CD4-positive, alpha-beta T cell treated with Interleukin-2 at 100 ng/mL for 4 hours (primary cell): Measurements from ENCODE around the gene CD4.
A peak's percentile ranks its signal among the peaks of the same experiment; 100 is the strongest.

Experiments
- DNase-seq: peaks from one replicate; pipeline ENCODE4 v3.0.0-alpha.2; 2020; ENCODE audit warnings: low spot score

The CD4 gene

DNA sequence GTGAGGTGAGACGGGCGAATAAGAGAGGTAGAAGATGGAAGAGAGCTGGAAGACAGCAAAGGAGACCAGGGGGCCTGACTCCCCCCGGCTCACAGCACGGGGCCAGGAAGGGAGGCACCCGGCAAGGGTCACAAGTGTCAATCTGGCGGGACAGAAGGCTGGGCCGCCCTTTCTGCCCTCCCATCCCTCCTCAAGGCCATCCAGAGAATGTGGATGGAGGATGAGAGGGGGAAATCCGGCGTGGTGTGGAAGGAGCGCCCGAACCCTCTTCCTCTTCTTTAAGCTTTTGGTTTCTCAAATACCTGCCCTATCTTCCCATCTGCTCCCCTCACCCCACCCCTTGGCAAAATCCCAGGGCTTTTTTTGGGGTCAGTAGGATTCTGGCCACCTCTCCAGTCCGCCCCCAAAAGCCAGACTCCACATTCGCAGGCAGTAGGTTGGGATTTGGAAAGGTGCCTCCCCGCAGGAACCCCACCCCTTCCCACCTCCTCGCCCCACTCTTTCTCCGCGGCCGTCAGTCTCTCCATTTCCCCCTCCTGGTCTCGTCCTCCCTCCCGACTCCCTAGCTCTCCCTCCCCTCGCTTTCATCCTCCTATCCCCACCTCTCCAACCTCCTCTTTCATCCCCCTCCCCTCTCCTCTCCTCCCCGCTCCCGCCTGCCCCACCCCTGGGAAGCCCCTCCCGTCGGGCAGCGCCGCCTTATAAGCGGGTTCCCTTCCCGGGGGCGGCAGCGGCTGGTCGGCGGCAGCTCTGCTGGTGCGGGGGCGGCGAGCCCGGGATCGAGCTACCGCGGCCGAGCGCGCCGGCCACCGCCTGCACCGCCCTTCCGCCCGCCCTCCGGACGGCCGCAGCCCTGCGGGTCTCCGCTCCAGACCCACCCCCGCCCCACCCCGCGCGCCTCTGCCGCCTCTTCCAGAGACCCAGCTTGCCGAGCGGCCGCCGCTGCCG lies 23.4 kb upstream of the CD4 start, which contains the start of gene PTMS:
Gene PTMS, plus strand, starts transcription at position 730 of the 948 bp plus-strand sequence. CDS start 343 bp downstream, outside the sequence.
- no peak for DNase-seq

DNA sequence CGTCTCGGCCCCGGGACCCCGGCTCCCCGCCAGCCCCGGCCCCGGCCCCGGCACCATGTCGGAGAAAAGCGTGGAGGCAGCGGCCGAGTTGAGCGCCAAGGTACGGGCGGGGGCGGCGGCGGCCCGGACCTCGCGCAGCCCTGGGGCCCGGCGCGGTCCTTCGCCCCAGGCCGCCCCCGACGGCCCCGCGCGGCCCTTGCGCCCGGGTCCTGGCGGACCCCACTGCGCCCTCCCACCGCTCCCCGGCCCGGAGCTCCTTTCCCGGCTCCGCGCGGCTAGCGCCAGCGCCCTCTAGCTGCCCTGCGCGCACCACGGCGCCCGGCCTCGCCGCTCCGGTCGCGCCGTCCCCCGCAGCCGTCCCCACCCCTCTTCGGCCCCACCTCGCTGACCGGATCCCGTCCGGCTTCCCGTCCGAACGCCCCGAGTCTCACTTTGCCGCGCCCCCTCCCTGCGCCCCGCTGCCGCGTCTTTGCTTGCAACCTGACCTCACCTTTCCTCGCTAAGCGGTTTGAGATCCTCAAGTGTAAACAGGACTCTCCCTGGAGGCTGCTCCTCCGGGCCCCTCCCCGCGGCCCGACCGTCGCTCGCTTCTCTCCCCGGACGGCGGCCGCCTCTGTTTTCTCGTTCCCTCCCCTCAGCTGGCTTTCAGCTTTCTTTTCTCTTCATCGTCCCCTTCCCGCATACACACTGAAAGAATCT lies 22.5 kb upstream of the CD4 start:
- peak; percentile 44 for DNase-seq

DNA sequence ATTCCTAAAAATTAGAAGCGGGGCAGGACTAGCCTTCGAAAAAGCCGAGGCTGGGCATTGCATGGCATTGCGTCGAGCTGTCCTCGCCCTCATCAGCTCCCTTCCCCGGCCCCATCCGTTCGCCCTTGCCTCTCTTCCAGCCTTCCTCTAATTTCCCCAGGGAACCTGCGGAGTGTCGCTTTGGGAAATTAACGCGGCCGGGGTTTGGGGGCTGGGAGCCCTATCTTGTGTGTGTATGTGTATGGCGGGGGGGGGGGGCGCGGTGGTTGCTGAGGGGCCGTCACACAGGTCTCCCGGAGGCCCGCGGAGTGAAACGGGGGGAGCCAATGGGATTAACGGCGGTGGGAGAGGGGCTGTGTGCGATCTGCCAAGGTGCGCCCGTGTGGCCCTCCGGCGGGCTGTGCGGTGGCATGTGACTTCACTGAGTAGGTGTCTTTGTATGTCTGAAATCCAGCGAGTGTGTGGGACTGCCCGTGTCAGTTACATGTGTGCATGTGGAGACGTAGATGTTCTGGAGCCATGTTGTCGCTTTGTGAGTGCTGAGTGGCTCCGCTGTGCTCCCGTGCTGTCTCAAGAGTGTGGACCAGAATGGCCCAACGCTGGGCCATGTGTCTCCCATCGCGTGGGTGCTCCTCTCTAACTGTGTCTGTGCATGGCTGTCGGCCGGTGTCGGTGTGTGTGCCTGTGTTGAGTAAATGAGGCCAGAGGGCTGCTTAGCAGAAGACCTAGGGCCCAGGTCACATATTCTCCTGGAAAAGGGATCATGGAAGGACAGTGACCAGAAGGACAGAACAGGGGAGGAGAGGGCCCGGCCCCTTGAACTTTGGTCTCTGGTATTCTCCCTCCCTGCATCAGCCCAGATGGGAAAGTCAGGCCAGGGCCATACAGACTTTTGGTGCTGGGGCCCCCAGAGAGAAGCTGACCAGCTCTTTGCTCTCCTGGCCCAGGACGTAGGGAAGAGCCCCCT lies 21.7 kb upstream of the CD4 start:
- no peak for DNase-seq

DNA sequence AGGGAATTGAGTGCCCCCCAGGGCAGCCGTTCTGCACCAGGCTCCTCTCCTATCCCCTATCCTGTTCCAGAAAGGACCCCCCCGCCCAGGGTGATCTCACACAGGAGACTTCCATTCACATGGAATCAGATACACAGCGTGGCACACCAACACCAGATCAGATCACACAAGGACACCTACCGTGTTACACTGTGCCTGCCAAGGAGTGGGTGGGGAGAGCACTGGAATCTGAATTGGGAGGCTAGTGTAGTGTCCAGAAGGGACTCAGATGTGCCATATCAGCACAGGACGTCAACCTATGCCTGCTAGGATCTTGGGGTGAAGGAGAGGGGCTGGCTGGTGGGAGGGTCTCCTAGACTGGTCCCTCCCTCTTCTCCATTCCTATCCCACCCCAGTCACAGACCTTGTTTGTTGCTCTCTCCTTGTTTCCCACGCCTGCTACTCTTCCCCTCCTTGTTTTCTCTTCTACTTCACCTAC lies 20.9 kb upstream of the CD4 start:
- DNase-seq: no peak

DNA sequence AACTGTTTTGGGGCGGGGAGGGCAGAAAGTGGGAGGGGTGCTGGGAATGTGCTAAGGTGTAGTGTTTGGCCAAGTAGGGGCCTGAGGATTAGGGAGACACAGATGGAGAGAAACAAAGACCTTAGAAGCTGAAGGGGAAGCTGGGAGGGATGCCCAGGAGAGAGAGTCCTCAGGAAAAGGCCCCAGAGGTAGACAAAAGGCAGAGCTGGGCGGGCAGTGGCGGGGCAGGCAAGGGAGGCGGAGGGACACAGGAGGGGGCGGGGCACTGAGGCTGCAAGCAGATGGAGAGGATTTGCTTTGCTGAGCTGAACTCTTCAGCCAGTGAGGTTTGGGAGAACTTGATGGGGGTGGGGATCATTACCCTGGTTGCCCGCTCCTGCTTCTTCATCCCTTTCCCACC lies 20.3 kb upstream of the CD4 start:
- DNase-seq: no peak

DNA sequence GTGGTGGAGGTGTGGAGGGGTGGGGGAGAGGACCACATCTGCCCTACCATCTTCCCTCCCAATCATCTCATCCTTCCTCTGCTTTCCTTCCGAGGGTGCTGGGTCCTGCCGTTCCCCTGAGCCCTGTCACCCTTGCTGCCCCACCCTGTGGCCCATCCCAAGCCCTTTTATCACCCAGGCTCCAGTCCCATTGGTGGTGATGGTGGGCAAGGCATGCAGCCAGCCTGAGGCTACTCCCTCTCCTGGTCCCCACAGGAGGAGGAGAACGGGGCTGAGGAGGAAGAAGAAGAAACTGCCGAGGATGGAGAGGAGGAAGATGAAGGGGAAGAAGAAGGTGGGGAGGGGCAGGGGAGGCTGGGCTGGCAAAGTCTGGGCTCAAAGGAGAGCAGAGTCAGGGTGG lies 19.7 kb upstream of the CD4 start:
- no peak for DNase-seq

DNA sequence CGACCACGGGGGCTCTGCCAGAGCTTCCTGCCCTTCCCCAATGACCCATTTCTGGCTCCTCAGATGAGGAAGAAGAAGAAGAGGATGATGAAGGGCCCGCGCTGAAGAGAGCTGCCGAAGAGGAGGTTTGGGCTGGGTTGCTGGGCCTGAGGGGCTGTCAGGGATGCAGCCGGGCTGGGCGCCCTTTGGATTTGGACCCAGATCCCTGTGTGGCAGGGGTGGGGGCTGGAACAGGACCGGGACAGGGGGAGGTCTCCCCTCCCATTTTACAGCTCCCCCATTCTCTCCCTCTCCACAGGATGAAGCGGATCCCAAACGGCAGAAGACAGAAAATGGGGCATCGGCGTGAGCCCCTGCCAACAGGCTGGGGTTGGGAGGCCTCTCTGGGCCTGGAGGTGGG lies 19.2 kb upstream of the CD4 start:
- DNase-seq: no peak

DNA sequence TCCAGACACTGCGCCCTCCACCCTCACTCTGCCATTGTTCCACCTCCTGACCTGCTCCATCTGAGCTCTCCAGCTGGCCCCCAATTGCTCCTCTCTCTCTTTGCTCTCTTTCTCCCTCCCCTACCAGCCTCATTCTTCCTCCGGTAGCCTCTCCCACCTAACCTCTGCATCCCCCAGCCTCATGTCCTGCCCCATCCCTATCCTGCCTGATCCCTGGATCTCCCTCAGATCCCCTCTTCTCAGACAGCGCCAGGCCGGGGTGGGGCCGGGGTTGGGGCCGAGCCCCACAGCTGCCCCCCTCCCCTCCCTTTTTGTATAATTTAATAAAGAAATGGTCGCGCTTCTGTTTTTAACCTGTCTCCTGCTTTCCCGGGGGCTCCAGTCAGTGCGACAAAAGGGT lies 18.7 kb upstream of the CD4 start:
- no peak for DNase-seq

DNA sequence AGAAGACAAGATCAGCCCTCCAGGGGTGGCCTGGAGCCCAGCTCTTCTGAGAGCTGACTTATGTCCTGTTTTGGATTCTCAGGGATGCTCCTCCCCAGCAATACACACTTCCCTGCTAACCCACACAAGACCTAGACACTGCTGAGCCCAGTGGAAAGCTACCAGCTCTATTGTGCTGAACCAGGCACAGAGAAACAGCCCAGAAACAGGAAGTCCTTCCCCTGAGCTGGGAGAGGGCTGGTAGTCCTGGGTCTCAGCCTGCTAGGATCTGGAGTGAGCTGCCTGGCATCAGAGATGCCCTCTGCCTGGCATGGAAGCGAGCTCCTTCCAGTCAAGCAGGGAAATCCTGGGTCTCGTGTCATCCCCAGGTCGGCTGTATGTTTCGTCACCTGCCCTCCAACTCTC lies 18.2 kb upstream of the CD4 start:
- no peak for DNase-seq

DNA sequence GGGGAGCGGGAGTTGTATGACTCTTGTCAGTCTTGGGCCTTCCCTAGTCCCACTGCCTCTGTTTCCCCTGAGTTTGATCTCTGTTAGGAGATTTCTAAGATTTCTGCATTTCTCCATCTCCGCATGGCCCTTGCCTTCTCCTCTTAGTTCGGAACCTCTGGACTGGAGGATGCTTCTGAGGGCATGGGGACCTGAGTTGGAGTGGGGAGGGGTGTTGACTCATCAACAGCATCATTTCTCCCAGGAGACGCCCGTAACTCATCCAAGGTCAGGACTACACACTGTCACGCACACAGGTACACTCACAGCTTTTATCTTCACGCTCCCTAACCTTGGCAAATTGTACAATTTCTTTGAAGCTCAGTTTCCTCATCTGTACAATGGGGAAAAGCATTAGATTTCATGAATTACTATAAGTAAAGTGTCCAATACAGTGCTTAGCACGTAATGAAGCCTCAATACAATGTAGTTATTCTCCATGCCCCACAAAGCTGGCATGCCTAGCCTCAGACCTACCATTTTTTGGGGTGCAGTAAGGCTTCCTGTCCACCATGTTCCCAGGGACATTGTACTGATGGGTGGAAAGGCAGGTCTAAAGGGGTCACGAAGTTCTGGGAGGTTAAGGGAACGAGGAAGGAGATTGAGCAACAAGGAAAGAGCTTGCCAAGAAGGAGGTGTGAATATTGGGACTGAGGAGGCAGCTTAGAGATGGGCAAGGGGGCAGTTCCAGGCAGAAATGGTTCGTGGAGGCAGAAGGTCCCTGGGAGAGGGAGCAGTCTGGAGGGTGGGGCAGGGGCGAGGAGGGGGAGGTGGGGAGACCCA lies 17.6 kb upstream of the CD4 start:
- no peak for DNase-seq

DNA sequence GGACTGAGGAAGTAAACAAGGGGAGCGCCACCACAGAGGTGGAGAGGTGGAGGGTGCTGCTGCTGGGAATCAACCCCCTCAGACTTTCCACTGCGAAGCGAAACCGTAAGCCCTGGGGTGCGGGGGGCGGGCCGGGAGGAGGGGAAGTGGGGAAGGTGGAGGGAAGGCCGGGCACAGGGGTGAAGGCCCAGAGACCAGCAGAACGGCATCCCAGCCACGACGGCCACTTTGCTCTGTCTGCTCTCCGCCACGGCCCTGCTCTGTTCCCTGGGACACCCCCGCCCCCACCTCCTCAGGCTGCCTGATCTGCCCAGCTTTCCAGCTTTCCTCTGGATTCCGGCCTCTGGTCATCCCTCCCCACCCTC lies 17.0 kb upstream of the CD4 start, which contains the start of gene LAG3:
Gene LAG3, plus strand, starts transcription at position 190 of the 365 bp plus-strand sequence. CDS start 333 bp downstream, outside the sequence.
- peak; percentile 27 for DNase-seq

DNA sequence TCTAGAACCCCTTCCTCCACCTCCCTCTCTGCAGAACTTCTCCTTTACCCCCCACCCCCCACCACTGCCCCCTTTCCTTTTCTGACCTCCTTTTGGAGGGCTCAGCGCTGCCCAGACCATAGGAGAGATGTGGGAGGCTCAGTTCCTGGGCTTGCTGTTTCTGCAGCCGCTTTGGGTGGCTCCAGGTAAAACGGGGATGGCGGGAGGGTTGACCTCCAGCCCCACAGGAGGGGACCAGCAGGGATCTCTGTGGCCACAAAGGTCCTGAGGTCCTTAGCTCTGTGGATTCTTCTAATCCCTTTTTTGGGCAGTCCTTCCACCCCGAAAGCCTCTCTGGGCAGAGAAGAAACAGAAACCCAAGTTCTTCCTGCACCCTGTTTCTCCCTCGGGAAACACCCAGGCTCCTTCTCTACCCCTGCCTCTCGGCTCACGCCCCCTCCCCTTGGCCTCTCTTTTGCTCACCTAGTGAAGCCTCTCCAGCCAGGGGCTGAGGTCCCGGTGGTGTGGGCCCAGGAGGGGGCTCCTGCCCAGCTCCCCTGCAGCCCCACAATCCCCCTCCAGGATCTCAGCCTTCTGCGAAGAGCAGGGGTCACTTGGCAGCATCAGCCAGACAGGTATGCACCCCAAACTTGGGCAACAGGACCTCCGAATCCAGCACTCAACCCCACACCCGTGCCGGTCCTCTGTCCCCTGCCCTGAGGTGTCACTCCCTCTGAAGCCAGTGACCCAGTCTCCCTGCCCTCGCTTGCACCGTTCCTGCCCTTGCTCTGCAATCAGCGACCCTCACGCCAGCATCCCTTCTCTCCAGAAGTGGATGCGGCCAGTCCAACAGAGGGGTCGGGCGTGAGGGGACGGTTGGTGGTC lies 16.4 kb upstream of the CD4 start:
- no peak for DNase-seq

DNA sequence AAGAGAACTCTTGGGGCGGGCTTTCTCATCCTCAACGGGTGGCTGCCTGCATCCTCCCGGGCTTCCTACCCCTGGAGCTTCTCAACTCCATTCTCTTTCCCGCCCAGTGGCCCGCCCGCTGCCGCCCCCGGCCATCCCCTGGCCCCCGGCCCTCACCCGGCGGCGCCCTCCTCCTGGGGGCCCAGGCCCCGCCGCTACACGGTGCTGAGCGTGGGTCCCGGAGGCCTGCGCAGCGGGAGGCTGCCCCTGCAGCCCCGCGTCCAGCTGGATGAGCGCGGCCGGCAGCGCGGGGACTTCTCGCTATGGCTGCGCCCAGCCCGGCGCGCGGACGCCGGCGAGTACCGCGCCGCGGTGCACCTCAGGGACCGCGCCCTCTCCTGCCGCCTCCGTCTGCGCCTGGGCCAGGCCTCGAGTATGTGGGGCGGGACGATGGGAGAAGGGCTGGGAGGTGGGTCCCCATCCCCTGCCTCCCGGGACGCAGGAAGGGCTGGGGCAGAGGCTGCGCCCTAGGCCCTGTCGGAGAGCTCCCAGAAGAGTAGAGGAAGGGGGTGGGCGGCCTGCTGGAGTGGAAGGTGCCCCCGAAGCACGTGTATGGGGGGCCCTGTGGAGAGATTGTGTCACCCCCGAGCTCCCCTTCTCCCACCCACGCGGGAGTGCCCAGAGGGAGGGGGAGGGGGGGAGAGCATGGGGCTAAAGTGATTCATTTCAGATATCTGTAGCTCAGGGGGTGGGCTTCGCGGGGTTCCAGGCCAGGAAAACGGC lies 15.6 kb upstream of the CD4 start:
- DNase-seq: no peak

DNA sequence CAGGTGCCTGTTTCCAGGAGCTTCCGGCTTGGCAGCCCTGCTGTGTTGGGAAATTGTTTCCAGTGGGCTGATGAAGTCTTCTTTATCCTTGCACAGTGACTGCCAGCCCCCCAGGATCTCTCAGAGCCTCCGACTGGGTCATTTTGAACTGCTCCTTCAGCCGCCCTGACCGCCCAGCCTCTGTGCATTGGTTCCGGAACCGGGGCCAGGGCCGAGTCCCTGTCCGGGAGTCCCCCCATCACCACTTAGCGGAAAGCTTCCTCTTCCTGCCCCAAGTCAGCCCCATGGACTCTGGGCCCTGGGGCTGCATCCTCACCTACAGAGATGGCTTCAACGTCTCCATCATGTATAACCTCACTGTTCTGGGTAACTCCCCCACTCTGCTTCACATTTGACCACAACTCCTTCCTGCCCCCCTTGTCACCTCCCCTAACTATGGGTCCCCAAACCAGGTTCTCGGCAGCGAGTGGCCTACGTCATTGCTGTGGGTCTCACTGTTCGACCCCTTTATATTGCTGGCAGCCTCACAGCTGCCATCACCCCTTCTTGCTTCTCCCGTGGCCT lies 14.7 kb upstream of the CD4 start:
- peak; percentile 58 for DNase-seq

DNA sequence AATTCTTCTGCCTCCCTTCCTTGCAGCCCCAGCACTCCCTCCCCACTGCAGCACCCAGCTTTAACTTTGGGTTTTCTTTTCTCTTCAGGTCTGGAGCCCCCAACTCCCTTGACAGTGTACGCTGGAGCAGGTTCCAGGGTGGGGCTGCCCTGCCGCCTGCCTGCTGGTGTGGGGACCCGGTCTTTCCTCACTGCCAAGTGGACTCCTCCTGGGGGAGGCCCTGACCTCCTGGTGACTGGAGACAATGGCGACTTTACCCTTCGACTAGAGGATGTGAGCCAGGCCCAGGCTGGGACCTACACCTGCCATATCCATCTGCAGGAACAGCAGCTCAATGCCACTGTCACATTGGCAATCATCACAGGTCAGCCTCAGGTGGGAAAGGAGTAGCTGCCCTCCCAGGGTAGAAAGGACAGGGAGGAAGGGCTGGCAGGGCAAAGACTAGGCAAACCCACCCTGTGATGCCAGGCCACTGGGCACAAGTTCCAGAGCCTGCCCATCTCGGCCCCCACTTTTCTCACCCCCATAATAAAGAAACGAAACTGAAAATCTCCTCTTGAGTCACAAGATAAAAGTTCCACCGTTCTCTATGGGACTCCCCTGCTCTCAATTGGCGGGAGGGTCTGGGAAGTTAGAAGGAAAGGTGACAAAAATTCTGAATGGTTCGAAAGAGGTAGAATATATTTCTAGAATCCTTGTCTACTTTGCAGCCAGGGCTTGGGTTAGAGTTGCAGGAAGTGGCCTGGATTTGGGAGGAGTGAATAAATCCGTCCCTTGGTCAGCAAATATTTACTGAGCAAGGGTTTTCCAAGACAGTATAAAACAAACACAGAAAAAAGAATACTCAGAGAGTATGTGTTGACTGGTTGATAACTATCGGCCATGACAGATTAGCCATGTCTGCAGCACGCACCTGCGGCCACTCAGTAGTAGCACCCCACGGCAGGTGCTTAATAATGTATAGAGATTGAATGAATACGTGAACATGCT lies 13.8 kb upstream of the CD4 start:
- DNase-seq: no peak

DNA sequence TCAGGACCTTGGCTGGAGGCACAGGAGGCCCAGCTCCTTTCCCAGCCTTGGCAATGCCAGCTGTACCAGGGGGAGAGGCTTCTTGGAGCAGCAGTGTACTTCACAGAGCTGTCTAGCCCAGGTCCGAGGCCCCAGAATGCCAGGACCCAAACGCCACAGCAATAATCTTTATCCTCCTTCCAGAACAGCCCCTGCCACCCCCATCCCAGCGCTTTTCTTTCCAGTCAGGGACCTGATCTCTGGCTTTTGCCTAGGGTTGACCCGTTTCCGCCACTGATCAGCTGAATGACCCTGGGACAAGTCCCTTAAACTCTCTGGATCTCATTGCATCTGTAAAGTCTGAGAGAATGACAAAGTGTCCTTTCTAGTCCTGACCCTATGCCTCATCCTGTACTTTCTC lies 11.9 kb upstream of the CD4 start:
- no peak for DNase-seq

DNA sequence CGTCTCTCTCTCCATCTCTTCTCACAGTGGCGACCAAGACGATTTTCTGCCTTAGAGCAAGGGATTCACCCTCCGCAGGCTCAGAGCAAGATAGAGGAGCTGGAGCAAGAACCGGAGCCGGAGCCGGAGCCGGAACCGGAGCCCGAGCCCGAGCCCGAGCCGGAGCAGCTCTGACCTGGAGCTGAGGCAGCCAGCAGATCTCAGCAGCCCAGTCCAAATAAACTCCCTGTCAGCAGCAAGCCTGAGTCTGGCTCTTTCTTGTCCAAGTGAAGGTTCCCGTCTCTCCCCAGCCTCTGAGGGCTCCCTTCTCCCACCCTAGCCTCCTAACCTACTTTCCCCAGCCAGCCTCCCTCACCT lies 11.1 kb upstream of the CD4 start:
- DNase-seq: no peak
